Rectal smooth muscle tissue (tissue), 1 donor: ENCODE data around the gene MC2R.
"Not testable (repeated sequence)": the region's sequence is repeated elsewhere in the genome, so short reads cannot be mapped to it uniquely, and the experiment has no call there.

Experiments used
- H3K27ac ChIP-seq: one replicate; pipeline ENCODE4 v1.7.0; 2013; ENCODE audit warnings: low read depth, low read length, inconsistent platforms
- H3K27me3 ChIP-seq: one replicate; pipeline ENCODE4 v1.7.0; 2013; ENCODE audit warnings: low read length; ENCODE audit not compliant: control insufficient read depth, insufficient read depth
- H3K36me3 ChIP-seq: one replicate; pipeline ENCODE4 v1.7.0; 2013; ENCODE audit warnings: low read length; ENCODE audit not compliant: control insufficient read depth, insufficient read depth
- H3K4me1 ChIP-seq: one replicate; pipeline ENCODE4 v1.7.0; 2013; ENCODE audit warnings: low read length; ENCODE audit not compliant: control insufficient read depth, insufficient read depth
- H3K4me3 ChIP-seq: one replicate; pipeline ENCODE4 v1.7.0; 2013; ENCODE audit warnings: low read length
- H3K9ac ChIP-seq: one replicate; pipeline ENCODE4 v1.7.0; 2013; ENCODE audit warnings: low read length

Gene MC2R

DNA sequence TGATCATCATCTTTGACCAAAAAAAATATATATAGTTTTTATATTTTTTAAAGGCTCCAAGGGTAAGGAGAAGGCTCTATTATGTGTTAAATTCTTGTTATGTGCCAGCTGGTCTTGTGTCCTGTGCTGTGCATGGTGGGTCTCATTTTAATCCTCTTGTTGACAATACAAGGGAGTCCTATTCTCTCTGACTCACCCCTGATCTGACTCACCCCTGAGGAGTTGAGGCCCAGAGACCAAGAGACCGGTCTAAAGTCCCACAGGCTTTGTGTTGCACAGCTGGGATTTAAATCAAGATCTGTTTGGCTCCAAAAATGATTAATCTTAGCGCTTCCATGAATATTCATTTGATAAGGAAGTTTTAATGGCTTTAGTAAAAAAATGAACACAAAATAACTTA, 25.7 kb downstream of the MC2R start:
- Histone ChIP-seq H3K9ac (no peak overlapping the region), H3K27me3 (no peaks in the 10 kb centered on the region), H3K36me3 (no peaks in the 10 kb centered on the region), H3K27ac (no peak overlapping the region), H3K4me1 (no peaks in the 10 kb centered on the region), H3K4me3 (no peak overlapping the region)

DNA sequence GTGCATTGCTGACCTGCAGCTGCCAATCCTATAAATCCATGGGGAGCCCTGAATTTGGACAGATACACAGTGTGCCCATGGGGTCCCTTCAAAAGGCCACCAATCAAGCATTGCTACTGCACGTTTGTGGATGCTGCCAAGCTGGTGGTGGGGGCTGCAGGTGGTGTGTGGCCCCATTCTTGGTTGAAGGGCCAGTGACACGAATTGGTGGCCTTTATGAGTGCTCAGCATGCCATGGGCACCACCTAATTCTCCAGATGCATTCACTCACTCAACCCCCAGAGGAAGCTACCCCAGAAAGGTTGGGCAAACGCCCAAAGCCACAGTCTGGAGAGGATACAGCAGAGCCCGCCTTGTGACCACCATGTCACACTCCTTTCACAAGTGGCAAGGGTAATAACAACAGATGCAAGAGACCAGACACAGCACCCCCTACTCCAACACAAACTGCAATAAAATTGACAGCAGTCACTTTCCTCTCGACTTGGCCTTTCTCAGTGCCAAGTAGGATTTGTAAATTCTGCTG, 27.1 kb downstream of the MC2R start:
- Histone ChIP-seq H3K9ac (no peak overlapping the region), H3K27me3 (no peaks in the 10 kb centered on the region), H3K4me1 (no peaks in the 10 kb centered on the region), H3K27ac (no peak overlapping the region), H3K4me3 (no peak overlapping the region), H3K36me3 (no peaks in the 10 kb centered on the region)

DNA sequence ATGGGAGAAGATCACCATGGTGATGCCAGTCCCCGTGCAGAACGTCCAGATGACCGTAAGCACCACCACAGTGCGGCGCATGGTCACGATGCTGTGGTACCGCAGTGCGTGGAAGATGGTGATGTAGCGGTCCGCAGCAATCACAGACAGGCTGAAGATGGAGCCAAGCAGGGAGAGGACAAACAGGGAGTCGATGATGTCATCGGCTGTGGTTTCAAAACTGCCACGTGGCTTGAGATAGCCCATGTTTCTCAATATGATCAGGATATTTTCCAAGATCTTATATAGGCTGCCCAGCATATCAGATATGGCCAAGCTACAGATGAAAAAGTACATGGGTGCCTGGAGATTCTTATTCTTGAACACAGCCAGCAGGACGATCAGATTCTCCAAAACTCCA, 30.3 kb downstream of the MC2R start:
- Histone ChIP-seq H3K27me3 (no peaks in the 10 kb centered on the region), H3K4me1 (no peaks in the 10 kb centered on the region), H3K27ac (no peak overlapping the region), H3K4me3 (no peak overlapping the region), H3K9ac (no peak overlapping the region), H3K36me3 (no peaks in the 10 kb centered on the region)

DNA sequence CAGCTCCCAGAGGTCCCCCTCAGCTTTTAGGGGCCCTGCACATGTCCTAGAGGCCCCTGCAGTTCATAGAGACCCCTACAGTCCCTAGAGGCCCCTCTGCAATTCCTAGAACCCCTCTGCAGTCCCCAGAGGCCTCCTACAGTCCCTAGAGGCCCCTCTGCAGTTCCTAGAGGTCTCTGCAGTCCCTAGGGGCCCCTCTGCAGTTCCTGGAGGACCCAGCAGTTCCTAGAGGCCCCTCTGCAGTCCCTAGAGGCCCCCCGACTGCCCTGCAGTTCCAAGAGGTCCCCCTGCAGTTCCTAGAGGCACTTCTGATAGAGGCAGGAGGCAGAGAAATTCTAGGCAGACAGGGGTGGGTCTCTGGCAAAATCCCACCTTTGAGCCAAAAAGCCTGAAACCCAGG, 35.4 kb downstream of the MC2R start:
- Histone ChIP-seq H3K36me3 (no peaks in the 10 kb centered on the region), H3K4me1 (no peaks in the 10 kb centered on the region), H3K27me3 (no peaks in the 10 kb centered on the region), H3K27ac (no peak overlapping the region), H3K9ac (no peak overlapping the region), H3K4me3 (no peak overlapping the region)

DNA sequence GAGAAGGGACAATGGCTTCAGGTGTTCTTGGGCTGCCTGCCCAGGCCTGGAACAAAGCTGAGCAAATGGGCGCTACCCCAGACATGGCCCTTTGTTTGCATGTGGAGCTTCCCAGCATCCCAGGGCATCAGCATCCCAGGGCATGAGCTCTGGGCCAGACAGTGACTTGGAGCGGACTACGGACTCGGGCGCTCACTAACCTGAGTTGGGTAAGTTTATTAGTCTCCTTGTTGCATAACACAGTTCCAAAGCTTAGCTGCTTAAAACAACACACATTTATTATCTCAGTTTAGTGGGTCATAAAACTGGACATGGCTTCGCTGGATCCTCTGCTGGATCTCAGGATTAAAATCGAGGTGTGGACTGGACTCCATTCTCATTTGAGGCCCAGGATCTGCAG, 35.8 kb downstream of the MC2R start:
- H3K36me3 ChIP-seq, result no peaks in the 10 kb centered on the region
- H3K27ac ChIP-seq, result no peak overlapping the region
- H3K9ac ChIP-seq, result no peak overlapping the region
- no peak overlapping the region for H3K4me3 ChIP-seq
- H3K4me1 ChIP-seq, result no peaks in the 10 kb centered on the region
- no peaks in the 10 kb centered on the region for H3K27me3 ChIP-seq

GRCh38 chr18:13878857-13879256, 36.5 kb downstream of the MC2R start:
- H3K9ac ChIP-seq, result no peak overlapping the region
- no peaks in the 10 kb centered on the region for H3K4me1 ChIP-seq
- no peaks in the 10 kb centered on the region for H3K27me3 ChIP-seq
- no peak overlapping the region for H3K4me3 ChIP-seq
- H3K36me3 ChIP-seq, result no peaks in the 10 kb centered on the region
- H3K27ac ChIP-seq, result no peak overlapping the region

DNA sequence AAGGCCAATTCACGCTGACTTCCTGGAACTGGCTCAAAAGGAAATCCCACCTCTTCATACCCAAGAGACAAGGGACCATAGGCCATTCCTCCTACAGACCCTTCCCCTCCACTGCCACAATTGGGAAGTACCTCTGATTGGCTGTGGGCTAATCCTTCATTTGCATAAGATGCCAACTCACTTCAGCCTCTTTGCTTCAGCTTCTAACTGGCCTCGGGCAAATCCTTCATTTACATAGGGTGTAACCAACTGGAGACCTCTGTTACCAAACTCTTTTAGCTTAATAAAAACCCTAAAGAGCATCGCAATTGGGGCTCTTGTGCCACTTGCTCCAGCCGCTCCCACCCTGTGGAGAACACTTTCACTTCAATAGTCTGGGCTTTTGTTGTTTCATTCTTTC, 38.2 kb downstream of the MC2R start:
- no peaks in the 10 kb centered on the region for H3K27me3 ChIP-seq
- no peaks in the 10 kb centered on the region for H3K36me3 ChIP-seq
- no peak overlapping the region for H3K9ac ChIP-seq
- no peaks in the 10 kb centered on the region for H3K4me1 ChIP-seq
- H3K27ac ChIP-seq, result no peak overlapping the region
- no peak overlapping the region for H3K4me3 ChIP-seq

- Histone ChIP-seq H3K4me1 (no peaks in the 10 kb centered on the region), H3K4me3 (no peak overlapping the region), H3K9ac (no peak overlapping the region), H3K27ac (no peak overlapping the region), H3K36me3 (no peaks in the 10 kb centered on the region), H3K27me3 (no peaks in the 10 kb centered on the region)
Observed at GRCh38 chr18:13874558-13874957, 40.8 kb downstream of the MC2R start.

GRCh38 chr18:13872932-13873331, 42.4 kb downstream of the MC2R start:
- Histone ChIP-seq H3K36me3 (no peaks in the 10 kb centered on the region), H3K4me1 (no peaks in the 10 kb centered on the region), H3K27ac (no peak overlapping the region), H3K9ac (no peak overlapping the region), H3K27me3 (peaks cover 2% of the 10 kb centered on the region), H3K4me3 (no peak overlapping the region)

DNA sequence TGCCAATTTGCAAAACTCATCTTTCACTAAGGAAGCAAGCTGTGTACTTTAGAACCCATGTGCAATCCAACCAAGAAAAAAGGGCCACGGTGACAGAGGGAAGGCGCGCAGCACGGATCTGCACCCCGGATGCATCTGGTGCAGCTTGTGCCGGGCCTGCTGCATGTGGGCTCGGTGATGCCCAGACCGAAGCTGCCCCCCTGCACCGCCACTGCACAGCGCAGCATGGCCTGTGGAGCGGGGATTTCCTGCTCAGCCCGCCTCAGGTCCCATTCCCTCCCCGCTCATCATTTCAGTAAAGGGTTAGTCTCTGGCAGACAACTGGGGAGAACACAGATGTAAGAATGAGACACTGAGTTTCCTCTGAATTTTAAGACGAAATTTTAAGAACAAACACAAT, 43.0 kb downstream of the MC2R start:
- Histone ChIP-seq H3K27ac (no peak overlapping the region), H3K36me3 (no peaks in the 10 kb centered on the region), H3K4me3 (no peak overlapping the region), H3K4me1 (no peaks in the 10 kb centered on the region), H3K27me3 (peaks cover 2% of the 10 kb centered on the region), H3K9ac (no peak overlapping the region)

GRCh38 chr18:13871701-13872100, 43.6 kb downstream of the MC2R start:
- H3K9ac ChIP-seq, result no peak overlapping the region
- no peaks in the 10 kb centered on the region for H3K4me1 ChIP-seq
- H3K36me3 ChIP-seq, result no peaks in the 10 kb centered on the region
- peaks cover 2% of the 10 kb centered on the region for H3K27me3 ChIP-seq
- no peak overlapping the region for H3K4me3 ChIP-seq
- H3K27ac ChIP-seq, result no peak overlapping the region

DNA sequence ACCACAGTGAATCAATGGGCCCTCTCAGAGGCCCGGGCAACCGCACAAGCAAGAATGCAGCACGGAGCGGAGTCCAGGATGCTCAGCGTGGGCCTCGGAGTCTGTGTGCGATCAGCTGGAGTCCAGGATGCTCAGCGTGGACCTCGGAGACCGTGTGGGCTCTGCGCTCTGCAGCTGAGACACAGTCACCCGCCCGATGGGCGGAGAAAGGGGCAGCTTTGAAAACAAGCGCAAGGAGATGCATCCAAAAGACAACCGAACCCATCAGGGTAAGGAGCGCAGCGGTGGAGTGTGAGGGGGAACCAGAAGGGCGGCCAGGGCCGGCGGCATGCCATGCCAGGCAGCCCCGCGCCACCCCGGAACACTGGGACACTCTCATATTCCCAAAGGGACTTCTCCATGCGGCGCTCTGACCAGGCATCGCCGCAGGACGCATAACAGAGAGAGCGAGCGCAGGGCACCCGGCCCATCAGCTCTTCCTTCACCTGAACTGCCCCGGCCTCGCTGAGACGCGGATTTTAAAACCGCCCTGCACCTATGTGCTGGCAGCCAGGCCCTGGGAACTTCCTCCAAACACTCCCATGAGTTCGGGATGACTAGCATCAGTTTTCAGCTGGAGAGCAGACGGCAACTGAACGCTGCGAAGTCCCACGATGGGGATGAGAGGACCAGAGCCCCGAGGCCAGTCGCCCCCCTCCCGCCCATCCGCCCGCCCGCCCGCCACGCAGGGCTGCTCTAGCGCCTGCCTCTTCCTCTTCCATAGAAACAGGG, 46.6 kb downstream of the MC2R start:
- Histone ChIP-seq H3K36me3 (no peaks in the 10 kb centered on the region), H3K27me3 (peaks cover 2% of the 10 kb centered on the region), H3K4me1 (no peaks in the 10 kb centered on the region), H3K4me3 (no peak overlapping the region), H3K9ac (no peak overlapping the region), H3K27ac (no peak overlapping the region)

DNA sequence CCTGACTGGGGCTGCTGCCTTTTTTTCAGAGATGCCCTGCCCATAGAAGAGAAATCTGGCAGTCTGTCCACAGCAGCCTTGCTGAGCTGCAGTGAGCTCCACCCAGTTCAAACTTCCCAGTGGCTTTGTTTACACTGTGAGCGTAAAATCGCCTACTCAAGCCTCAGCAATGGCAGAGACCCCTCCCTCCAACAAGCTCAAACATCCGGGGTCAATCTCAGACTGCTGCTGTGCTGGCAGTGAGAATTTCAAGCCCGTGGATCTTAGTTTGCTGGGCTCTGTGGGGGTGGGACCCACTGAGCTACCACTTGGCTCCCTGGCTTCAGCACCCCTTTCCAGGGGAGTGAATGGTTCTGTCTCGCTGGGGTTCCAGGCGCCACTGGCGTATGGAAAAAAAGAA, 52.4 kb downstream of the MC2R start:
- H3K27ac ChIP-seq, H3K4me3 ChIP-seq, H3K9ac ChIP-seq, H3K4me1 ChIP-seq, H3K36me3 ChIP-seq, H3K27me3 ChIP-seq: not testable (repeated sequence)
